ENCODE measurements around the gene NBEA.

Gene NBEA

GRCh38 chr13:35127466-35127865 is 185.4 kb downstream of the NBEA start (continued):
- no peak for TF ChIP-seq ZNF518A (tag by site-specific recombination; conservative IDR thresholded peaks at IDR 0.05; ENCODE audit: low read depth)

GRCh38 chr13:35129500-35129899 is 187.4 kb downstream of the NBEA start:
- Histone ChIP-seq H3K36me3 (ENCODE audit: control insufficient read depth in 2 of 2, insufficient read depth in 1 of 2, low read length in 2 of 2) (no peaks in the 10 kb centered on the region), H3K4me1 (ENCODE audit: control insufficient read depth, insufficient read depth, low read length) (no peaks in the 10 kb centered on the region), H3K9me3 (ENCODE audit: control insufficient read depth, insufficient read depth, low read depth, low read length) (no peaks in the 10 kb centered on the region), H3K4me3 (ENCODE audit: low read depth, low read length) (no peak overlapping the region), H3K27ac (ENCODE audit: extremely low read depth, low read depth, low read length) (no peak overlapping the region)
- POLR2A ChIA-PET = no interaction called here
- TF ChIP-seq PRDM6 (tag by site-specific recombination; IDR thresholded peaks at IDR 0.05) = no peak
- TF ChIP-seq ZNF692 (tag by site-specific recombination; IDR thresholded peaks at IDR 0.05) = no peak
- no peak for TF ChIP-seq ZNF350 (tag by site-specific recombination; IDR thresholded peaks at IDR 0.05)
- TF ChIP-seq TCF7L2 (IDR thresholded peaks at IDR 0.05; ENCODE audit: borderline replicate concordance, low read depth, low read length) = no peak
- CTCF ChIA-PET = no interaction called here

GRCh38 chr13:35131471-35131870 is 189.4 kb downstream of the NBEA start:
- no peak overlapping the region for H3K27ac ChIP-seq (ENCODE audit: extremely low read depth, low read depth, low read length)
- H3K4me1 ChIP-seq (ENCODE audit: control insufficient read depth, insufficient read depth, low read length) = no peaks in the 10 kb centered on the region
- H3K36me3 ChIP-seq (ENCODE audit: control insufficient read depth in 2 of 2, insufficient read depth in 1 of 2, low read length in 2 of 2) = no peaks in the 10 kb centered on the region
- no peaks in the 10 kb centered on the region for H3K9me3 ChIP-seq (ENCODE audit: control insufficient read depth, insufficient read depth, low read depth, low read length)
- POLR2A ChIA-PET = no interaction called here
- no peak overlapping the region for H3K4me3 ChIP-seq (ENCODE audit: low read depth, low read length)
- CTCF ChIA-PET = no interaction called here
- no peak for TF ChIP-seq ZNF449 (tag by site-specific recombination; IDR thresholded peaks at IDR 0.05)
- no peak for TF ChIP-seq ZBTB20 (tag by site-specific recombination; IDR thresholded peaks at IDR 0.05)
- TF ChIP-seq ZNF610 (tag by site-specific recombination; IDR thresholded peaks at IDR 0.05; ENCODE audit: borderline replicate concordance) = no peak
- no peak for TF ChIP-seq ZNF639 (tag by site-specific recombination; IDR thresholded peaks at IDR 0.05)
- TF ChIP-seq ZNF18 (tag by site-specific recombination; IDR thresholded peaks at IDR 0.05) = no peak
- no peak for TF ChIP-seq ZNF677 (tag by site-specific recombination; IDR thresholded peaks at IDR 0.05)
- TF ChIP-seq SETDB1 (IDR thresholded peaks at IDR 0.05; ENCODE audit: insufficient read length, low read length) = no peak
- TF ChIP-seq ZNF664 (tag by site-specific recombination; IDR thresholded peaks at IDR 0.05) = no peak
- no peak for TF ChIP-seq ZNF596 (tag by site-specific recombination; IDR thresholded peaks at IDR 0.05)
- no peak for TF ChIP-seq CTCF (tag by site-specific recombination; IDR thresholded peaks at IDR 0.05)
- no peak for TF ChIP-seq SCRT2 (tag by site-specific recombination; IDR thresholded peaks at IDR 0.05)
- no peak for TF ChIP-seq ZEB2 (tag by site-specific recombination; IDR thresholded peaks at IDR 0.05)
